Endothelial cell of umbilical vein (primary cell): ENCODE results near the gene RIMBP2. TPM values are rescaled to one million over a fixed set of nuclear protein-coding genes. Genes with fewer than 3 reads are reported as not detected.

Source experiments
- BruUV-seq: library from RNA; stranded (reverse); fragments of 400-500 nt; replicated peaks from 2 replicates; lab custom pipeline; 2021; lab: Mats Ljungman, UMichigan
- CTCF ChIA-PET: fragments of 300-600, 350-600 bp; sonication (Branson Sonifier 250); formaldehyde crosslinking; loops from one replicate; lab custom pipeline; 2021; ENCODE audit warnings: antibody characterized with exemption, inconsistent platforms; lab: Charles Lee
- POLR2A ChIA-PET: fragments of 300-600, 350-600 bp; sonication (Branson Sonifier 250); formaldehyde crosslinking; loops from one replicate; lab custom pipeline; 2021; ENCODE audit warnings: antibody characterized with exemption, inconsistent platforms; lab: Charles Lee
- DNase-seq: peaks from one replicate; pipeline ENCODE4 v3.0.0-alpha.2; 2011; ENCODE audit warnings: low read depth, low spot score
- FAIRE-seq: peaks from 2 replicates; lab custom pipeline; 2011; peaks lifted over from hg19 to GRCh38; lab: Jason Lieb, UNC
- H2AFZ ChIP-seq: 2 replicates; pipeline ENCODE4 v1.6.0; 2012; ENCODE audit warnings: low read depth, low read length, control low read depth, inconsistent platforms
- H3K27ac ChIP-seq: 2 replicates; pipeline ENCODE4 v1.5.1; 2011; ENCODE audit warnings: low read depth, mild to moderate bottlenecking, control low read depth, low read length, moderate library complexity; ENCODE audit not compliant: insufficient read depth
- H3K27me3 ChIP-seq, 2 experiments: 2 replicates each; pipeline versions ENCODE4 v1.6.0 to v1.6.1; 2011; ENCODE audit warnings: low read length in 2 of 2, mixed read lengths in 1 of 2; ENCODE audit not compliant: control insufficient read depth in 2 of 2, insufficient read depth in 2 of 2
- H3K36me3 ChIP-seq, 2 experiments: 2 replicates in 1 of 2; 3 replicates in 1 of 2; pipeline ENCODE4 v1.5.1; 2011; ENCODE audit warnings: low read length in 2 of 2, mild to moderate bottlenecking in 1 of 2, moderate library complexity in 1 of 2; ENCODE audit not compliant: control insufficient read depth in 2 of 2, insufficient read depth in 2 of 2; ENCODE audit errors: extremely low read depth in 1 of 2
- H3K4me1 ChIP-seq: 3 replicates; pipeline ENCODE4 v1.5.1; 2011; ENCODE audit warnings: mild to moderate bottlenecking, low read length; ENCODE audit not compliant: control insufficient read depth, insufficient read depth; ENCODE audit errors: extremely low read depth
- H3K4me2 ChIP-seq: 2 replicates; pipeline ENCODE4 v1.6.1; 2011; ENCODE audit warnings: low read length, control low read depth, mixed read lengths; ENCODE audit not compliant: insufficient read depth
- H3K4me3 ChIP-seq, 3 experiments: fragments of 200-600 bp in 1 of 3; sonication (generic), shearing (Covaris generic) in 1 of 3; replicated peaks in 1 of 3; 2 replicates each; pipeline ENCODE4 v1.5.1; 2011 to 2016; ENCODE audit warnings: control low read depth in 3 of 3, low read length in 3 of 3, mild to moderate bottlenecking in 2 of 3, inconsistent platforms in 1 of 3, low read depth in 1 of 3, moderate library complexity in 1 of 3; ENCODE audit not compliant: insufficient read depth in 1 of 3
- H3K79me2 ChIP-seq: 2 replicates; pipeline ENCODE4 v1.6.0; 2012; ENCODE audit warnings: low read length, inconsistent platforms; ENCODE audit not compliant: control insufficient read depth, insufficient read depth
- H3K9ac ChIP-seq: replicated peaks from 2 replicates; pipeline ENCODE3; 2011; ENCODE audit warnings: low read length, control low read depth; ENCODE audit not compliant: insufficient read depth; ENCODE audit errors: extremely low read depth
- H3K9me1 ChIP-seq: replicated peaks from 3 replicates; pipeline ENCODE4 v1.6.0; 2011; ENCODE audit warnings: mild to moderate bottlenecking, low read length; ENCODE audit not compliant: control insufficient read depth, insufficient read depth; ENCODE audit errors: extremely low read depth
- H3K9me3 ChIP-seq: replicated peaks from 2 replicates; pipeline ENCODE4 v1.5.1; 2012; ENCODE audit warnings: low read length, inconsistent platforms; ENCODE audit not compliant: control insufficient read depth, insufficient read depth
- H4K20me1 ChIP-seq: replicated peaks from 2 replicates; pipeline ENCODE3; 2011; ENCODE audit warnings: mild to moderate bottlenecking, low read length; ENCODE audit not compliant: control insufficient read depth, insufficient read depth; ENCODE audit errors: extremely low read depth
- CTCF ChIP-seq, 2 donors: IDR thresholded peaks; 1 replicate in 1 of 2; 2 replicates in 1 of 2; pipeline ENCODE4 v1.5.1; 2011; ENCODE audit warnings: low read length in 2 of 2, mild to moderate bottlenecking in 2 of 2, moderate library complexity in 2 of 2, control low read depth in 1 of 2, inconsistent platforms in 1 of 2, low read depth in 1 of 2; ENCODE audit not compliant: insufficient read depth in 1 of 2; ENCODE audit errors: extremely low read depth in 1 of 2
- EZH2 ChIP-seq: IDR thresholded peaks from 2 replicates; pipeline ENCODE4 v1.6.1; 2012; ENCODE audit warnings: borderline replicate concordance, low read depth, mild to moderate bottlenecking, moderate library complexity, low read length, inconsistent platforms; ENCODE audit not compliant: severe bottlenecking
- FOS ChIP-seq: IDR thresholded peaks from 2 replicates; pipeline ENCODE4 v1.6.1; 2011; ENCODE audit warnings: mild to moderate bottlenecking, low read length, moderate library complexity, borderline replicate concordance; ENCODE audit not compliant: insufficient read depth
- GATA2 ChIP-seq: IDR thresholded peaks from 2 replicates; pipeline ENCODE4 v1.7.0; 2011; ENCODE audit warnings: low read depth, mild to moderate bottlenecking, moderate library complexity, mixed read lengths, low read length; ENCODE audit not compliant: insufficient read length, insufficient read depth
- JUN ChIP-seq: IDR thresholded peaks from 2 replicates; pipeline ENCODE4 v1.6.1; 2011; ENCODE audit warnings: borderline replicate concordance, low read depth; ENCODE audit not compliant: insufficient read length, insufficient read depth
- MAX ChIP-seq: IDR thresholded peaks from 2 replicates; pipeline ENCODE4 v1.6.1; 2011; ENCODE audit not compliant: insufficient read depth, insufficient read length
- MYC ChIP-seq: IDR thresholded peaks from one replicate; pipeline ENCODE4 v1.6.1; 2011; ENCODE audit warnings: mild to moderate bottlenecking, low read depth, low read length
- POLR2A ChIP-seq: IDR thresholded peaks from 2 replicates; pipeline ENCODE4 v1.6.1; 2012; ENCODE audit warnings: low read depth, mild to moderate bottlenecking, control low read depth, low read length
- POLR2AphosphoS5 ChIP-seq: IDR thresholded peaks from 2 replicates; pipeline ENCODE4 v1.6.1; 2012; ENCODE audit warnings: low read depth, mild to moderate bottlenecking, control low read depth, low read length, moderate library complexity; ENCODE audit not compliant: insufficient read depth
- dilution Hi-C: fragments of 300-500 bp; cut with MboI; formaldehyde crosslinking; loops from one replicate; pipeline ENCODE4 v1.15.0; 2019; ENCODE audit warnings: low sequenced_read_pairs; ENCODE audit not compliant: extremely low pct_ligation_motif_present
- intact Hi-C: fragments of 100-400 bp; cut with micrococcal nuclease; formaldehyde crosslinking; loops from one replicate; pipeline ENCODE4 v1.10.0; 2022
- polyA plus RNA-seq, 4 experiments: library from polyadenylated mRNA; depleted of rRNA in 3 of 4; stranded (reverse) in 3 of 4; unstranded in 1 of 4; fragments of >200 nt; gene quantifications; 2 replicates each; pipeline versions ENCODE4 v1.2.1 to v1.2.3, GENCODE V29; 2011 to 2012; ENCODE audit warnings: missing spikeins in 1 of 4
- total RNA-seq: library from RNA; stranded (reverse); gene quantifications from 2 replicates; pipeline ENCODE4 v1.2.3, GENCODE V29; 2021

The RIMBP2 gene
- total and polyA plus RNA-seq, 2 donors (not counting 3 experiments of a cell fraction or from before 2014, with no cell fraction given) = 0.04 TPM; not detected in 1

- no peaks in the 10 kb centered on the region for H3K27me3 ChIP-seq
- H3K4me3 ChIP-seq = no peak overlapping the region
- no peak for FAIRE-seq
- H3K9me3 ChIP-seq = peaks cover 11% of the 10 kb centered on the region
- H3K27ac ChIP-seq = no peak overlapping the region
- H3K79me2 ChIP-seq = no peaks in the 10 kb centered on the region
- H3K36me3 ChIP-seq = no peaks in the 10 kb centered on the region
- TF ChIP-seq POLR2AphosphoS5 (no peak), JUN (no peak), FOS (no peak), EZH2 (no peak), POLR2A (no peak), CTCF (IDR thresholded peaks at IDR 0.05; ENCODE audit: extremely low read depth in 1 of 2, insufficient read depth in 1 of 2, low read depth in 1 of 2, low read length in 2 of 2) (no peak), GATA2 (no peak), MYC (no peak), MAX (no peak)
- intact Hi-C loops (no loop called here), dilution Hi-C loops (no loop called here)
- H3K9ac ChIP-seq = no peak overlapping the region
- POLR2A ChIA-PET = no interaction called here
- CTCF ChIA-PET = no interaction called here
- no peak for DNase-seq
- no peak overlapping the region for H3K4me2 ChIP-seq
- BruUV-seq = no TSS peak
- no peaks in the 10 kb centered on the region for H4K20me1 ChIP-seq
- no peaks in the 10 kb centered on the region for H3K9me1 ChIP-seq
- H2AFZ ChIP-seq = no peak overlapping the region
- H3K4me1 ChIP-seq = no peaks in the 10 kb centered on the region
Measured at GRCh38 chr12:130422676-130423075, 293.4 kb downstream of the RIMBP2 start.
